Psoas muscle (tissue), 8 donors: ENCODE results near the gene HRC. TPM values are rescaled to one million over a fixed set of nuclear protein-coding genes. Genes with fewer than 3 reads are reported as not detected.

Experiments used
- ATAC-seq, 4 donors: fragments of 200-7000 bp; cut with Tn5 transposase; one replicate each; pipeline ENCODE4 v1.9.1; 2020; ENCODE audit warnings: moderate library complexity in 3 of 4, mild to moderate bottlenecking in 2 of 4
- DNase-seq, 2 donors: peaks; one replicate each; pipeline ENCODE4 v3.0.0-alpha.2; 2020
- H3K27ac ChIP-seq: fragments of 200-600 bp; one replicate; pipeline ENCODE4 v1.8.0; 2022
- H3K27me3 ChIP-seq, 3 donors: fragments of 200-600 bp in 1 of 3; one replicate each; pipeline versions ENCODE4 v1.6.1 to v1.8.0; 2013 to 2022; ENCODE audit warnings: low read length in 2 of 3, mild to moderate bottlenecking in 2 of 3, moderate library complexity in 1 of 3; ENCODE audit not compliant: insufficient read depth in 3 of 3
- H3K36me3 ChIP-seq, 2 donors: fragments of 200-600 bp in 1 of 2; one replicate each; pipeline versions ENCODE4 v1.6.1 to v1.8.0; 2013 to 2022; ENCODE audit warnings: low read depth in 1 of 2, mild to moderate bottlenecking in 1 of 2, moderate library complexity in 1 of 2; ENCODE audit not compliant: insufficient read depth in 1 of 2
- H3K4me1 ChIP-seq: fragments of 200-600 bp; one replicate; pipeline ENCODE4 v1.8.0; 2022
- H3K4me3 ChIP-seq: fragments of 200-600 bp; one replicate; pipeline ENCODE4 v1.8.0; 2022; ENCODE audit warnings: mild to moderate bottlenecking
- H3K9me3 ChIP-seq: fragments of 200-600 bp; one replicate; pipeline ENCODE4 v1.8.0; 2022
- CTCF ChIP-seq: fragments of 200-600 bp; IDR thresholded peaks from one replicate; pipeline ENCODE4 v1.8.0; 2022; ENCODE audit warnings: antibody characterized with exemption
- WGBS, 3 donors: extraction: QIAGEN DNeasy Blood & Tissue Kit; methylation state at CpG; one replicate each; pipeline versions ENCODE4 v1.1.6 to v1.1.7; 2013; 5-methylcytosine and 5-hydroxymethylcytosine counted together
- intact Hi-C, 2 donors: fragments of 100-400 bp; cut with DNase I; formaldehyde crosslinking; loops; one replicate each; pipeline versions ENCODE4 v1.11.0 to v1.14.2; 2022
- polyA plus RNA-seq, 3 donors: library from polyadenylated mRNA; stranded (reverse); fragments of 200-250 nt; gene quantifications; one replicate each; pipeline ENCODE4 v1.2.3, GENCODE V29; 2013
- total RNA-seq, 4 donors: library from RNA; stranded (reverse); fragmentation: NEBNext Ultra II Directional in 2 of 4; extraction: Animal tissue kit (Norgen Biotek cat#: 25700) in 2 of 4; gene quantifications; one replicate each; pipeline versions ENCODE4 v1.2.1 to v1.2.4, GENCODE V29; 2021 to 2023
- donor health status: healthy with polysubstance abuse.
- donor health status: DM: no; HTN: no; CAD: no; lungs with moderate emphysema.
- donor health status: Bipolar disorder and iron deficiency.
- donor health status: healthy.
- donor health status: DM: yes; HTN: yes; CAD: no.
- donor health status: DM: no; HTN: no; CAD: no.
- donor health status: DM: no; HTN: no; CAD: no.
- donor health status: DM: yes; HTN: yes; CAD: no.

The HRC gene
- total and polyA plus RNA-seq, 7 donors, result 32.9 to 405 (median 250) TPM

- Histone ChIP-seq H3K9me3 (no peaks in the 10 kb centered on the region), H3K27ac (no peak overlapping the region), H3K27me3 (no peaks in the 10 kb centered on the region), H3K4me3 (no peak overlapping the region), H3K4me1 (peaks cover 24% of the 10 kb centered on the region), H3K36me3 (peaks cover 0 to 68% of the 10 kb centered on the region in 2 donors)
- WGBS, 3 donors, result 92 to 95% (median 94%) methylated on average over 84 to 93 of the region's 93 CpGs
- DNase-seq, result no peak
- ATAC-seq, result peak in 1 of 4 donors; percentile 7
- no peak for TF ChIP-seq CTCF
- intact Hi-C loops, result no loop called here
Measured at GRCh38 chr19:49107625-49108459, 47.4 kb downstream of the HRC start.

DNA sequence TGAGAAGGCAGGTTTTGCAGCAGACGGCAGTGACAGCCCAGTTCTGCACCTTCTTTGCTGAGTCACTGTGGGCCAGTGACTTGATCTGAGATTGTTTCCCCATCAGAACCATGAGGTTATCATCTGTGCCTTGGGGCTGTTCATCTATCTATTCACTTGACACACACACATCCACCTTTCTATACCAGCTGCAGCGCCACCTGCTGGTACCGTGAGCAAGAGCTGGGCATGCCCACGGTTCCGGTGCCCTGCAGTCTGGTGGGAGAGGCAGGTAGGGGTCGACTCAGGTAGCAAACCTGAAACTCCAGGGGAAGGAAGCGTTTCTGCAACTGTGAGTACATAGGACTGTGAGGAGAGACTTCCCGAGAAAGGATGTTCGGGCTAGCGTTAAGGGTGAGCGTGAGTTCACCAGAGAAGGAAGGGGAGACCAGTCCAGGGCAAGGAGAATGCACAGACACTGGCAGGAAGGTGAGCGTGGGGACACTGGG, 48.5 kb downstream of the HRC start:
- WGBS, 3 donors, result 62 to 66% (median 62%) methylated on average over 12 of the region's 12 CpGs
- no peaks in the 10 kb centered on the region for H3K27me3 ChIP-seq
- intact Hi-C loops, result no loop called here
- no peak overlapping the region for H3K4me3 ChIP-seq
- no peaks in the 10 kb centered on the region for H3K9me3 ChIP-seq
- H3K4me1 ChIP-seq, result peaks cover 24% of the 10 kb centered on the region
- peak; percentile 58 to 83 for DNase-seq
- TF ChIP-seq CTCF, result peak; percentile 81
- H3K27ac ChIP-seq, result peak overlapping the region; percentile 39
- ATAC-seq, result peak; percentile 61 to 78 (median 71)
- peaks cover 0 to 79% of the 10 kb centered on the region in 2 donors for H3K36me3 ChIP-seq

GRCh38 chr19:49104229-49104864, 50.8 kb downstream of the HRC start:
- no peak for ATAC-seq
- H3K27ac ChIP-seq, result peak overlapping the region; percentile 2
- no peak for DNase-seq
- WGBS, 3 donors, result 63 to 70% (median 64%) methylated on average over 24 to 30 of the region's 30 CpGs
- no peak for TF ChIP-seq CTCF
- intact Hi-C loops, result no loop called here
- H3K4me1 ChIP-seq, result peaks cover 12% of the 10 kb centered on the region
- H3K27me3 ChIP-seq, result no peaks in the 10 kb centered on the region
- peaks cover 8 to 100% of the 10 kb centered on the region in 2 donors for H3K36me3 ChIP-seq
- no peaks in the 10 kb centered on the region for H3K9me3 ChIP-seq
- H3K4me3 ChIP-seq, result no peak overlapping the region

DNA sequence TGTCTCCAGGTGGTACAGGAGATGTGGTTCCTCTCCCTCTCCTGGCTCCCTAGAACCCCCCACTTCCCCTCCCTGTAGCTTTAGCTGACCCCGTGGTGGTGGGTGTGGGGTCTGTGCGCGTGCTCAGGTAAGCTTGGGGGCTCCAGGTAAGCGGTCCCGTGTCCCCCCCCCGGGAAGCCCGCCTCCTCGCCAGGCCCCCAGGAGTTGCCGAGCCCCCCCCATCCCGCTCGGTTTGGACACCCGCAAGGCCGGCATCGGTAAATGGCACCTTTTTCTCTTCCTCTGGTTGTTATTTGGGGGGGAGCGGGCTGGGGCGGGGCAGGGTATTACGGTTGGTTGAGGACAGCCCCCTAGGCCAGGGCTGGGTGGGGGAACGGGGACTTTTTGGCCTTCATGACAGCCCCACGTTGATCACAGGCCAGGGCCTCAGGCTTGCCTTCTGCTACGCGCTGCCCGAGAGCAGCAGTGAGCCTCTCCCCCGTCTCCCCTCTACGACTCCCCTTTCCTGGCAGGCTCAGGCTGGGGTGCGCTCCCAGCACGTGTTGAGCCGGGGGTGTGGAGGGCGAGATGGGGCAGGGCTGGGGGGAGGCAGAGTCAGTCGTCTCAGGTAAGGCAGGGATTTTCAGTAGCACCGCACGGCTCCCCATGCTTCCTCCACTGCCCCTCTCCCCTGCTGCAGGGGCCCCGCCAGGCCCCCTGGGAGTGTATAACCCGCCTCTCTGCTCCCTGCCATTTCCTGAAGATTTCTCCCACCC, 51.7 kb downstream of the HRC start:
- peaks cover 20% of the 10 kb centered on the region for H3K4me1 ChIP-seq
- WGBS, 3 donors, result 85 to 89% (median 86%) methylated on average over 27 to 33 of the region's 33 CpGs
- ATAC-seq (no peak), DNase-seq (no peak)
- intact Hi-C loops, result no loop called here
- no peak for TF ChIP-seq CTCF
- H3K27me3 ChIP-seq, result no peaks in the 10 kb centered on the region
- peaks cover 8 to 100% of the 10 kb centered on the region in 2 donors for H3K36me3 ChIP-seq
- no peak overlapping the region for H3K27ac ChIP-seq
- no peaks in the 10 kb centered on the region for H3K9me3 ChIP-seq
- H3K4me3 ChIP-seq, result no peak overlapping the region
